ENCODE measurements around the gene RUBCNL.

DNA sequence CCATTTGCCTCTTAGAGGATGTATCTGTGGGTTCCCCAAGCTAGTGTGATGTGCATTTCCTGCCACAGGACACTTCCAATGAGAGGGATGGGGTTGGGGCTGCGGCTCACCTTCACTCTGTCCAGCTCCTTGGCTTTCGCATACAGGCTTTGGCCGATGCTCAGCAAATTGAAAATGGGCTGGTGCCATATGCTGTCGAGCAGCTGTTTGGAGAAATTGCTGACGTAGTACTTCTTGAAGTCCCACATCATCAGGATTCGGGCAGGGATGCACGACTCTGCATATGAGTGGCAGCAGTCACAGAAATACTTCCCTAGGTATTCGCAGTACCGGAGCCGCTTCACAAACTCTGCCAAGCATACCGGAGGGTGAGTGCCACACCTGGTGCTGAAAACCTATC, 37.0 kb downstream of the RUBCNL start:
- TF ChIP-seq, protein P1, sequence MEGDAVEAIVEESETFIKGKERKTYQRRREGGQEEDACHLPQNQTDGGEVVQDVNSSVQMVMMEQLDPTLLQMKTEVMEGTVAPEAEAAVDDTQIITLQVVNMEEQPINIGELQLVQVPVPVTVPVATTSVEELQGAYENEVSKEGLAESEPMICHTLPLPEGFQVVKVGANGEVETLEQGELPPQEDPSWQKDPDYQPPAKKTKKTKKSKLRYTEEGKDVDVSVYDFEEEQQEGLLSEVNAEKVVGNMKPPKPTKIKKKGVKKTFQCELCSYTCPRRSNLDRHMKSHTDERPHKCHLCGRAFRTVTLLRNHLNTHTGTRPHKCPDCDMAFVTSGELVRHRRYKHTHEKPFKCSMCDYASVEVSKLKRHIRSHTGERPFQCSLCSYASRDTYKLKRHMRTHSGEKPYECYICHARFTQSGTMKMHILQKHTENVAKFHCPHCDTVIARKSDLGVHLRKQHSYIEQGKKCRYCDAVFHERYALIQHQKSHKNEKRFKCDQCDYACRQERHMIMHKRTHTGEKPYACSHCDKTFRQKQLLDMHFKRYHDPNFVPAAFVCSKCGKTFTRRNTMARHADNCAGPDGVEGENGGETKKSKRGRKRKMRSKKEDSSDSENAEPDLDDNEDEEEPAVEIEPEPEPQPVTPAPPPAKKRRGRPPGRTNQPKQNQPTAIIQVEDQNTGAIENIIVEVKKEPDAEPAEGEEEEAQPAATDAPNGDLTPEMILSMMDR (IDR thresholded peaks at IDR 0.05 in 2 of 3, conservative IDR thresholded peaks at IDR 0.05 in 1 of 3; ENCODE audit: insufficient read depth in 2 of 3, low read depth in 1 of 3, low read length in 3 of 3) = no peak
- TF ChIP-seq, protein P2, sequence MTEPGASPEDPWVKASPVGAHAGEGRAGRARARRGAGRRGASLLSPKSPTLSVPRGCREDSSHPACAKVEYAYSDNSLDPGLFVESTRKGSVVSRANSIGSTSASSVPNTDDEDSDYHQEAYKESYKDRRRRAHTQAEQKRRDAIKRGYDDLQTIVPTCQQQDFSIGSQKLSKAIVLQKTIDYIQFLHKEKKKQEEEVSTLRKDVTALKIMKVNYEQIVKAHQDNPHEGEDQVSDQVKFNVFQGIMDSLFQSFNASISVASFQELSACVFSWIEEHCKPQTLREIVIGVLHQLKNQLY (CRISPR knock-in tag; conservative IDR thresholded peaks at IDR 0.05) = no peak

Data from K562 (cell line).